ENCODE data around the gene C17orf58. TPM values are rescaled to one million over a fixed set of nuclear protein-coding genes. Genes with fewer than 3 reads are reported as not detected.
A peak's percentile ranks its signal among the peaks of the same experiment; 100 is the strongest.

The C17orf58 gene
- total RNA-seq, 4 donors from 2014 or later: 5.0 to 13.0 (median 9.5) TPM

DNA sequence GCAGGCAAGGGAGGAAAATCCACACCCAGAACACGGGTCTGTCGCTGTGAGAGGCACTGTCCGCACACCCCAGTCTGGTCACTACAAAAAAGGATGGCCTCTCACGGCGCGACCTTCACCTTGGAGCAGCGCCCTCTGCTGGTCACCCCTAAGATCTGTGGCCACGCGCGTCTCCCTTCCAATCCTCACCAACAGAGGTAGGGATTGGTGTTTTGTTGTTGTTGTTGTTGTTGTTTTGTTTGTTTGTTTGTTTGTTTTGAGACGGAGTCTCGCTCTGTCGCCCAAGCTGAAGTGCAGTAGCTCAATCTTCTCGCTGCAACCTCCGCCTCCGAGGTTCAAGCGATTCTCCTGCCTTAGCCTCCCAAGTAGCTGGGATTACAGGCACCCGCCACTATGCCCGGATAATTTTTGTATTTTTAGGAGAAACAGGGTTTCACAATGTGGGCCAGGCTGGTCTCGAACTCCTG lies 15.0 kb upstream of the C17orf58 start:
- Histone ChIP-seq H3K36me3 (no peaks in the 10 kb centered on the region), H3K27me3 (no peaks in the 10 kb centered on the region), H3K4me1 (no peaks in the 10 kb centered on the region), H3K27ac (no peak overlapping the region), H3K9me3 (no peaks in the 10 kb centered on the region), H3K4me3 (peak overlapping the region in 2 of 4 donors; percentile 2 to 12)
- no peak for TF ChIP-seq POLR2A (IDR thresholded peaks at IDR 0.05)
- TF ChIP-seq, protein P1, sequence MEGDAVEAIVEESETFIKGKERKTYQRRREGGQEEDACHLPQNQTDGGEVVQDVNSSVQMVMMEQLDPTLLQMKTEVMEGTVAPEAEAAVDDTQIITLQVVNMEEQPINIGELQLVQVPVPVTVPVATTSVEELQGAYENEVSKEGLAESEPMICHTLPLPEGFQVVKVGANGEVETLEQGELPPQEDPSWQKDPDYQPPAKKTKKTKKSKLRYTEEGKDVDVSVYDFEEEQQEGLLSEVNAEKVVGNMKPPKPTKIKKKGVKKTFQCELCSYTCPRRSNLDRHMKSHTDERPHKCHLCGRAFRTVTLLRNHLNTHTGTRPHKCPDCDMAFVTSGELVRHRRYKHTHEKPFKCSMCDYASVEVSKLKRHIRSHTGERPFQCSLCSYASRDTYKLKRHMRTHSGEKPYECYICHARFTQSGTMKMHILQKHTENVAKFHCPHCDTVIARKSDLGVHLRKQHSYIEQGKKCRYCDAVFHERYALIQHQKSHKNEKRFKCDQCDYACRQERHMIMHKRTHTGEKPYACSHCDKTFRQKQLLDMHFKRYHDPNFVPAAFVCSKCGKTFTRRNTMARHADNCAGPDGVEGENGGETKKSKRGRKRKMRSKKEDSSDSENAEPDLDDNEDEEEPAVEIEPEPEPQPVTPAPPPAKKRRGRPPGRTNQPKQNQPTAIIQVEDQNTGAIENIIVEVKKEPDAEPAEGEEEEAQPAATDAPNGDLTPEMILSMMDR (IDR thresholded peaks at IDR 0.05): peak; percentile 14 to 66 (median 58)
- peak; percentile 44 to 80 (median 69) for DNase-seq

DNA sequence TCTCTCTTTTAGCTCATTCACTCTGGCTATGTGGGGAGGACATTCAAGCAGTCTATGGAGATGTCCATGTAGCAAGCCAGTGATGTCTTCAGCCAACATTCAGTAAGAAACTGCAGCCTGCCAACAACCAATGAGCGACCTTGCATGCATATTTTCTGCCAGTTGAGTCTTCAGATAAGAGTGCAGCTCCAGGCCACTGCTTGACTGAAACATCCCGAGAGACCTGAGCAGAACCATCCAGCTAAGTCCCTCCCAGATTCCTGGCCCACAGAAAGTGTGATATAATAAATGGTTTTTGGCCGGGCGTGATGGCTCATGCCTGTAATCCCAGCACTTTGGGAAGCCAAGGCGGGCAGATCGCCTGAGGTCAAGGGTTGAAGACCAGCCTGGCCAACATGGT lies 10.5 kb upstream of the C17orf58 start:
- Histone ChIP-seq H3K36me3 (no peaks in the 10 kb centered on the region), H3K27me3 (no peaks in the 10 kb centered on the region), H3K9me3 (no peaks in the 10 kb centered on the region), H3K4me1 (no peaks in the 10 kb centered on the region), H3K4me3 (no peak overlapping the region), H3K27ac (no peak overlapping the region)
- DNase-seq: peak in 1 of 3 donors; percentile 27
- TF ChIP-seq, protein P1 (IDR thresholded peaks at IDR 0.05): no peak
- no peak for TF ChIP-seq POLR2A (IDR thresholded peaks at IDR 0.05)

DNA sequence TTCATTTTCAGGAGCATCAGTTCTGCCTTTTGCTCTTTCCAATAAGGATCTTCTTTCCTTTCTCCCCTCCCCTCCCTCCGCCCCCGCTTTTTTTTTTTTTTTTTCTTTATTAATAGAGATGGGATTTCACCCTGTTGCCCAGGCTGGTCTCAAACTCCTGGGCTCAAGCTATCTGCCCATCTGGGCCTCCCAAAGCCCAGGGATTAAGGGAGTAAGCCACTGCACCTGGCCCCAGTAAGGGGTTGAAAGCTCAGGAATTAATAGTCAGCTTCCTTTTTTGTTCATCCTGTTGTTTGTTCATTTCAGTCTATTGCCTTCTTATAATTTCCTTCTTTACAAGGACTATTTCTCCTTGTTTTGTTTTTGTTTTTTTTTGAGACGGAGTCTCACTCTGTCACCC lies 7.9 kb upstream of the C17orf58 start:
- no peaks in the 10 kb centered on the region for H3K27me3 ChIP-seq
- H3K4me3 ChIP-seq: no peak overlapping the region
- H3K4me1 ChIP-seq: no peaks in the 10 kb centered on the region
- H3K9me3 ChIP-seq: no peaks in the 10 kb centered on the region
- H3K27ac ChIP-seq: no peak overlapping the region
- peak in 1 of 3 donors; percentile 14 for DNase-seq
- H3K36me3 ChIP-seq: no peaks in the 10 kb centered on the region
- no peak for TF ChIP-seq POLR2A (IDR thresholded peaks at IDR 0.05)
- TF ChIP-seq, protein P1 (IDR thresholded peaks at IDR 0.05): no peak

DNA sequence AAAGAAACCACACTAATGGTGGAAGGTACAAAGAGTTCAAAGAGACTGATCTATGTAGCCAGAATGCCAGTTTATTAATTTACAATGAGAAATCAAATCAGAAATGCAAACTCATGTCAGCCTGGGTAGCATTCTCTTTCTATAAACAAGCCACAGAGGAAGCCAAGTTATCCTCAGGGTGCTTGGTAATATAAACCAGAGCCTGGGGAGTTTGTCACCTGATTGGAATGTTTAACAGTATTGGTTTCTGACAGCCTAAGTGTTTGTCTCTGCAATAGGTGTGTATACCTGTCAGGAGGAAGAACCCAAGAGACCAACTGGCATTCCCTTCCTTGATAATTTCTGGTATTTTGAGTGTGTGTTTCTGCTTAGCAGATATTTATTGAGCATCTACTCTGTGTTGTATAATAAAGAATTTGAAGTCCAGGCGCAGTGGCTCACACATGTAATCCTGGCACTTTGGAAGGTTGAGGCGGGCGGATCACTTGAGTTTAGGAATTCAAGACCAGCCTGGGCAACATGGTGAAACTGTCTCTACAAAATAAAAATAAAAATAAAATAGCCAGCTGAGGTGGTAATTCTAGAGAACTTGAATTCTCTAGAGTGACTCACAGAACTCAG lies 3.1 kb upstream of the C17orf58 start:
- no peaks in the 10 kb centered on the region for H3K27me3 ChIP-seq
- H3K27ac ChIP-seq: no peak overlapping the region
- TF ChIP-seq, protein P1 (IDR thresholded peaks at IDR 0.05): no peak
- TF ChIP-seq POLR2A (IDR thresholded peaks at IDR 0.05): no peak
- peak in 1 of 3 donors; percentile 24 for DNase-seq
- no peak overlapping the region for H3K4me3 ChIP-seq
- no peaks in the 10 kb centered on the region for H3K36me3 ChIP-seq
- no peaks in the 10 kb centered on the region for H3K9me3 ChIP-seq
- H3K4me1 ChIP-seq: peaks cover 0 to 20% (median 0%) of the 10 kb centered on the region in 4 donors

DNA sequence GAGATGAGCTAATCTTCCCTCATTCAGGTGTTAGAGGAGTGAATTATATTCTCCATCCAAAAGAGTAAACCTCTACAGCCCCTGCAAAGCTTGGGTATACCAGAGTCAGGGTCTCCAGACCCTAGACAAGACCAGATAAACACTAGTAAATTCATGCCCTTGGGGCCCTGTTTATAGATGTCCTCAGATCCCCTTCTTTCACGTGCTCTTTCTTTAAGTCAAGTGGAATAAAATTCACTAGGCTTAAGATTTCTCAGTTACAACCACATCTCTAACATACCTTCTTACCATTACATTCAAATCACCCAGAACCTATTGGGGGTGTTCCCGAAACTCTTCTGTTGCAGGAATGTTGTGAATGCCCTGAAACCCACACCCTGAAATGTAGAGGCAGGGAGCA lies 2.2 kb upstream of the C17orf58 start:
- DNase-seq: no peak
- Histone ChIP-seq H3K27me3 (no peaks in the 10 kb centered on the region), H3K36me3 (no peaks in the 10 kb centered on the region), H3K4me3 (no peak overlapping the region), H3K27ac (no peak overlapping the region), H3K4me1 (peaks cover 0 to 24% (median 0%) of the 10 kb centered on the region in 4 donors), H3K9me3 (no peaks in the 10 kb centered on the region)
- TF ChIP-seq, protein P1 (IDR thresholded peaks at IDR 0.05): no peak
- no peak for TF ChIP-seq POLR2A (IDR thresholded peaks at IDR 0.05)
